ENCODE measurements around the gene TBC1D1.

Gene TBC1D1

GRCh38 chr4:38021751-38022150, 130.9 kb downstream of the TBC1D1 start:
- ATAC-seq (replicated peaks; ENCODE audit: extremely low read depth, poor library complexity, severe bottlenecking) (no peak), DNase-seq (ENCODE audit: low spot score in 2 of 2) (no peak)
- Mint-ChIP-seq H3K27ac (ENCODE audit: low read depth) (no peak overlapping the region), H3K27me3 (no peaks in the 10 kb centered on the region), H3K36me3 (ENCODE audit: insufficient read depth) (peaks cover 16% of the 10 kb centered on the region), H3K9me3 (no peaks in the 10 kb centered on the region), H3K4me1 (peaks cover under 1% of the 10 kb centered on the region), H3K4me3 (no peak overlapping the region)

- no peak overlapping the region for H3K4me3 Mint-ChIP-seq
- DNase-seq (ENCODE audit: low spot score in 2 of 2) = no peak
- no peak overlapping the region for H3K27ac Mint-ChIP-seq (ENCODE audit: low read depth)
- H3K36me3 Mint-ChIP-seq (ENCODE audit: insufficient read depth) = peaks cover 26% of the 10 kb centered on the region
- no peaks in the 10 kb centered on the region for H3K4me1 Mint-ChIP-seq
- no peaks in the 10 kb centered on the region for H3K9me3 Mint-ChIP-seq
- no peaks in the 10 kb centered on the region for H3K27me3 Mint-ChIP-seq
- ATAC-seq (replicated peaks; ENCODE audit: extremely low read depth, poor library complexity, severe bottlenecking) = no peak
These were observed 132.7 kb downstream of the TBC1D1 start for GRCh38 chr4:38023347-38024205.

- peaks cover 26% of the 10 kb centered on the region for H3K36me3 Mint-ChIP-seq (ENCODE audit: insufficient read depth)
- H3K27me3 Mint-ChIP-seq = no peaks in the 10 kb centered on the region
- no peak for DNase-seq (ENCODE audit: low spot score in 2 of 2)
- H3K4me3 Mint-ChIP-seq = no peak overlapping the region
- no peaks in the 10 kb centered on the region for H3K9me3 Mint-ChIP-seq
- no peaks in the 10 kb centered on the region for H3K4me1 Mint-ChIP-seq
- H3K27ac Mint-ChIP-seq (ENCODE audit: low read depth) = no peak overlapping the region
- ATAC-seq (replicated peaks; ENCODE audit: extremely low read depth, poor library complexity, severe bottlenecking) = no peak
These were observed 133.3 kb downstream of the TBC1D1 start for GRCh38 chr4:38024206-38024509.

- H3K36me3 Mint-ChIP-seq (ENCODE audit: insufficient read depth) = peaks cover 31% of the 10 kb centered on the region
These were observed 134.8 kb downstream of the TBC1D1 start for GRCh38 chr4:38025665-38026064.

GRCh38 chr4:38026158-38026740, 135.4 kb downstream of the TBC1D1 start:
- ATAC-seq (replicated peaks; ENCODE audit: extremely low read depth, poor library complexity, severe bottlenecking) (no peak), DNase-seq (ENCODE audit: low spot score in 2 of 2) (no peak)
- no peaks in the 10 kb centered on the region for H3K27me3 Mint-ChIP-seq
- H3K9me3 Mint-ChIP-seq = no peaks in the 10 kb centered on the region
- H3K27ac Mint-ChIP-seq (ENCODE audit: low read depth) = no peak overlapping the region
- no peak overlapping the region for H3K4me3 Mint-ChIP-seq
- no peaks in the 10 kb centered on the region for H3K4me1 Mint-ChIP-seq
- peaks cover 27% of the 10 kb centered on the region for H3K36me3 Mint-ChIP-seq (ENCODE audit: insufficient read depth)

More at GRCh38 chr4:38025665-38026064, 134.8 kb downstream of the TBC1D1 start:
- no peaks in the 10 kb centered on the region for H3K27me3 Mint-ChIP-seq
- H3K4me3 Mint-ChIP-seq = no peak overlapping the region
- ATAC-seq (replicated peaks; ENCODE audit: extremely low read depth, poor library complexity, severe bottlenecking) = no peak
- no peaks in the 10 kb centered on the region for H3K9me3 Mint-ChIP-seq
- DNase-seq (ENCODE audit: low spot score in 2 of 2) = no peak
- H3K4me1 Mint-ChIP-seq = no peaks in the 10 kb centered on the region
- H3K27ac Mint-ChIP-seq (ENCODE audit: low read depth) = no peak overlapping the region

GRCh38 chr4:38030023-38030422, 139.1 kb downstream of the TBC1D1 start:
- no peak for ATAC-seq (replicated peaks; ENCODE audit: extremely low read depth, poor library complexity, severe bottlenecking)
- H3K4me3 Mint-ChIP-seq = no peak overlapping the region
- no peak for DNase-seq (ENCODE audit: low spot score in 2 of 2)
- no peak overlapping the region for H3K27ac Mint-ChIP-seq (ENCODE audit: low read depth)
- H3K4me1 Mint-ChIP-seq = no peaks in the 10 kb centered on the region
- H3K36me3 Mint-ChIP-seq (ENCODE audit: insufficient read depth) = peaks cover 15% of the 10 kb centered on the region
- H3K27me3 Mint-ChIP-seq = no peaks in the 10 kb centered on the region
- H3K9me3 Mint-ChIP-seq = no peaks in the 10 kb centered on the region

GRCh38 chr4:38034986-38035882, 144.3 kb downstream of the TBC1D1 start:
- no peaks in the 10 kb centered on the region for H3K27me3 Mint-ChIP-seq
- peaks cover 6% of the 10 kb centered on the region for H3K4me1 Mint-ChIP-seq
- H3K4me3 Mint-ChIP-seq = no peak overlapping the region
- DNase-seq (ENCODE audit: low spot score in 2 of 2) (peak in 1 of 2 donors; percentile 25), ATAC-seq (replicated peaks; ENCODE audit: extremely low read depth, poor library complexity, severe bottlenecking) (no peak)
- H3K9me3 Mint-ChIP-seq = no peaks in the 10 kb centered on the region
- H3K36me3 Mint-ChIP-seq (ENCODE audit: insufficient read depth) = peaks cover 13% of the 10 kb centered on the region
- H3K27ac Mint-ChIP-seq (ENCODE audit: low read depth) = no peak overlapping the region

GRCh38 chr4:38036548-38036947, 145.7 kb downstream of the TBC1D1 start:
- H3K27ac Mint-ChIP-seq (ENCODE audit: low read depth) = no peak overlapping the region
- no peak for ATAC-seq (replicated peaks; ENCODE audit: extremely low read depth, poor library complexity, severe bottlenecking)

GRCh38 chr4:38037612-38038011, 146.7 kb downstream of the TBC1D1 start:
- ATAC-seq (replicated peaks; ENCODE audit: extremely low read depth, poor library complexity, severe bottlenecking) (no peak), DNase-seq (ENCODE audit: low spot score in 2 of 2) (no peak)
- Mint-ChIP-seq H3K36me3 (ENCODE audit: insufficient read depth) (peaks cover 17% of the 10 kb centered on the region), H3K4me3 (no peak overlapping the region), H3K4me1 (peaks cover 6% of the 10 kb centered on the region), H3K27me3 (no peaks in the 10 kb centered on the region), H3K27ac (ENCODE audit: low read depth) (no peak overlapping the region), H3K9me3 (no peaks in the 10 kb centered on the region)

More at GRCh38 chr4:38036548-38036947, 145.7 kb downstream of the TBC1D1 start:
- peaks cover 15% of the 10 kb centered on the region for H3K36me3 Mint-ChIP-seq (ENCODE audit: insufficient read depth)
- peaks cover 6% of the 10 kb centered on the region for H3K4me1 Mint-ChIP-seq
- no peaks in the 10 kb centered on the region for H3K27me3 Mint-ChIP-seq
- H3K9me3 Mint-ChIP-seq = no peaks in the 10 kb centered on the region
- DNase-seq (ENCODE audit: low spot score in 2 of 2) = no peak
- no peak overlapping the region for H3K4me3 Mint-ChIP-seq

GRCh38 chr4:38040619-38041018, 149.7 kb downstream of the TBC1D1 start:
- no peaks in the 10 kb centered on the region for H3K27me3 Mint-ChIP-seq
- peaks cover under 1% of the 10 kb centered on the region for H3K4me1 Mint-ChIP-seq
- DNase-seq (ENCODE audit: low spot score in 2 of 2) = no peak
- H3K9me3 Mint-ChIP-seq = no peaks in the 10 kb centered on the region
- no peak for ATAC-seq (replicated peaks; ENCODE audit: extremely low read depth, poor library complexity, severe bottlenecking)
- no peak overlapping the region for H3K4me3 Mint-ChIP-seq
- peaks cover 27% of the 10 kb centered on the region for H3K36me3 Mint-ChIP-seq (ENCODE audit: insufficient read depth)
- H3K27ac Mint-ChIP-seq (ENCODE audit: low read depth) = no peak overlapping the region

GRCh38 chr4:38044060-38044459, 153.2 kb downstream of the TBC1D1 start:
- Mint-ChIP-seq H3K9me3 (no peaks in the 10 kb centered on the region), H3K36me3 (ENCODE audit: insufficient read depth) (peaks cover 25% of the 10 kb centered on the region), H3K27ac (ENCODE audit: low read depth) (no peak overlapping the region), H3K4me1 (no peaks in the 10 kb centered on the region), H3K4me3 (no peak overlapping the region), H3K27me3 (no peaks in the 10 kb centered on the region)
- DNase-seq (ENCODE audit: low spot score in 2 of 2) (no peak), ATAC-seq (replicated peaks; ENCODE audit: extremely low read depth, poor library complexity, severe bottlenecking) (no peak)

GRCh38 chr4:38045289-38045988, 154.6 kb downstream of the TBC1D1 start:
- Mint-ChIP-seq H3K4me1 (no peaks in the 10 kb centered on the region), H3K9me3 (no peaks in the 10 kb centered on the region), H3K27ac (ENCODE audit: low read depth) (no peak overlapping the region), H3K27me3 (no peaks in the 10 kb centered on the region), H3K4me3 (no peak overlapping the region), H3K36me3 (ENCODE audit: insufficient read depth) (peaks cover 24% of the 10 kb centered on the region)
- DNase-seq (ENCODE audit: low spot score in 2 of 2) (no peak), ATAC-seq (replicated peaks; ENCODE audit: extremely low read depth, poor library complexity, severe bottlenecking) (no peak)
